Transverse colon (tissue), 4 donors: ENCODE results near the gene MEPCE. TPM values are rescaled to one million over a fixed set of nuclear protein-coding genes. Genes with fewer than 3 reads are reported as not detected.
"Not testable (repeated sequence)": the region's sequence is repeated elsewhere in the genome, so short reads cannot be mapped to it uniquely, and the experiment has no call there.

ENCODE experiments used
- DNase-seq: peaks from one replicate; pipeline ENCODE4 v3.0.0-alpha.2; 2019
- H3K27ac ChIP-seq, 4 donors: fragments of 200-600 bp; sonication (generic); 2 replicates each; pipeline ENCODE4 v1.5.1; 2016 to 2018; ENCODE audit warnings: inconsistent platforms in 4 of 4
- H3K27me3 ChIP-seq: fragments of 200-600 bp; sonication (generic); 2 replicates; pipeline ENCODE4 v1.5.1; 2017; ENCODE audit warnings: inconsistent platforms
- H3K36me3 ChIP-seq, 4 donors: fragments of 200-600 bp; sonication (generic); 2 replicates each; pipeline ENCODE4 v1.5.1; 2017 to 2019; ENCODE audit warnings: inconsistent platforms in 4 of 4
- H3K4me1 ChIP-seq, 4 donors: fragments of 200-600 bp; sonication (generic); 2 replicates each; pipeline ENCODE4 v1.5.1; 2017 to 2020; ENCODE audit warnings: inconsistent platforms in 4 of 4
- H3K4me3 ChIP-seq, 4 donors: fragments of 200-600 bp; sonication (generic); 1 replicate in 1 of 4; 2 replicates in 3 of 4; pipeline versions ENCODE4 v1.5.1 to v1.6.1; 2017 to 2019; ENCODE audit warnings: inconsistent platforms in 4 of 4
- H3K9me3 ChIP-seq, 2 donors: fragments of 200-600 bp; sonication (generic); 2 replicates each; pipeline ENCODE4 v1.5.1; 2017 to 2019; ENCODE audit warnings: inconsistent platforms in 2 of 2
- EP300 ChIP-seq: sonication (generic); formaldehyde crosslinking; IDR thresholded peaks from one replicate; pipeline ENCODE4 v1.6.1; 2017; ENCODE audit warnings: antibody characterized with exemption, low read depth
- POLR2A ChIP-seq: fragments of 450-650 bp; IDR thresholded peaks from one replicate; pipeline ENCODE4 v1.6.1; 2016; ENCODE audit warnings: antibody characterized with exemption, mild to moderate bottlenecking, moderate library complexity
- POLR2AphosphoS5 ChIP-seq, 3 donors: sonication (generic); formaldehyde crosslinking; IDR thresholded peaks; one replicate each; pipeline ENCODE4 v1.6.1; 2016; ENCODE audit warnings: antibody characterized with exemption in 3 of 3
- WGBS, 2 donors: methylation state at CpG; one replicate each; pipeline ENCODE4 v1.1.5; 2018; ENCODE audit warnings: low coverage in 1 of 2; 5-methylcytosine and 5-hydroxymethylcytosine counted together
- in situ Hi-C, 4 donors: fragments of 200-750 bp; cut with MboI; loops; one replicate each; pipeline versions ENCODE4 v1.15.0 to v1.15.1; 2017; ENCODE audit warnings: low sequenced_read_pairs in 3 of 4, low pct_ligation_motif_present in 1 of 4, low pct_unique_long_range_greater_than_20kb in 1 of 4
- intact Hi-C: fragments of 100-400 bp; cut with DNase I; formaldehyde crosslinking; loops from one replicate; pipeline ENCODE4 v1.15.1; 2023; ENCODE audit warnings: low total_unique reads
- total RNA-seq, 4 donors: library from RNA; depleted of rRNA; stranded (reverse); fragments of >200 nt; gene quantifications; one replicate each; pipeline ENCODE4 v1.1.0, GENCODE V29; 2016
- TF ChIP-seq, protein P1 (sequence below), 5 experiments: fragments of 200-600 bp in 3 of 5; fragments of 450-650 bp in 2 of 5; sonication (generic) in 3 of 5; IDR thresholded peaks; 1 replicate in 2 of 5; 2 replicates in 3 of 5; pipeline ENCODE4 v1.5.1; 2016 to 2017; ENCODE audit warnings: antibody characterized with exemption in 5 of 5, inconsistent platforms in 3 of 5, mild to moderate bottlenecking in 2 of 5, moderate library complexity in 1 of 5

Gene MEPCE
- total RNA-seq, 4 donors from 2014 or later = 25.9 to 41.9 (median 30.5) TPM

DNA sequence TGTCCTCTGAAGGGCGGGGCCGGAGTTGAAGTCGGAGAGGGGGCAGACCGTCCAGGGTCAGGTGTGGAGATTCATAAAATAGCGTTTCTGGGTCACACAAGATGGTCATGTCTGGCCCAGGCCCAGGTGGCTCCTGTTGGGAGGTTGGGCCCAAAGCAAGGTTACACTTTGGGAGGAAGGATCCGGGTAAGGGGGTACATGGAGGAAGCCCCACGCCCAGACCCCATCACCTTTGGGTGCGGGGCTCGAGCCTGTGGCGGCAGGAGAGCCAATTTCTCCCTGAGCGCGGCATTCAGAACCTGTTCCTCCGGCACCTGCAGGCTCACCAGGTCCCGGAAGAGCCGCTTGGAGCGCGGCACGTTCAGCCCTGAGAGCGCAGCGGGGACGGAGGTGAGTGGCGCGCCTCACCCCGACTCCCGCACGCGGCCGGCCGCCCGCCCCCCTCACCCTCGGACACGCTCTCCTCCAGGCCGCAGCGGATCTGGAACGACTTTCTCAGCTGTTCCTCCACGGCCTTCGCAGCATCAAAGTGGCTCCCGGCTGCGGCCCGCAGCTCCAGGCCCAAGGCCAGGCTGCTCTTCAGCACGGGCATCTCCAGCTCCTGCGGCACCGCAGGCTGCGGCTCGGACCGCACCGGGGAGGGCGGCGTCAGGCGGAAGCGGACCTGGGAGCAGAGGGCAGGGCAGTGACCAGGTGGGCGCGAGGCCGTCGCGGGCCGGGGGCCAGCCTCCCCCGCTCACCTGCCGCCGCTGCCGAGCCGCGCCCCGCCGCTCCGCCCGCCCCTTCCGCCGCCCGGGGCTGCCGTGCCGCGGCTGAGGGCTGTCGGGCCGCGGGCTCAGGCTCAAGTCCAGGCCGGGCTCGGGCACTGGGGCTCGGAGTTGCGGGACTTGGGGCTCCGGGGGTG is 6.0 kb downstream of the MEPCE start:
- in situ Hi-C loops (no loop called here), intact Hi-C loops (no loop called here)
- Histone ChIP-seq H3K27me3 (no peaks in the 10 kb centered on the region), H3K4me3 (peak overlapping the region; percentile 62 to 94 (median 86)), H3K4me1 (peaks cover 23 to 42% (median 26%) of the 10 kb centered on the region in 4 donors), H3K27ac (peak overlapping the region; percentile 96 to 98 (median 97)), H3K36me3 (peaks cover 0 to 12% (median 0%) of the 10 kb centered on the region in 4 donors), H3K9me3 (no peaks in the 10 kb centered on the region)
- WGBS, 2 donors = 2 to 24% methylated on average over 5 to 26 of the region's 81 CpGs
- TF ChIP-seq, protein P1, sequence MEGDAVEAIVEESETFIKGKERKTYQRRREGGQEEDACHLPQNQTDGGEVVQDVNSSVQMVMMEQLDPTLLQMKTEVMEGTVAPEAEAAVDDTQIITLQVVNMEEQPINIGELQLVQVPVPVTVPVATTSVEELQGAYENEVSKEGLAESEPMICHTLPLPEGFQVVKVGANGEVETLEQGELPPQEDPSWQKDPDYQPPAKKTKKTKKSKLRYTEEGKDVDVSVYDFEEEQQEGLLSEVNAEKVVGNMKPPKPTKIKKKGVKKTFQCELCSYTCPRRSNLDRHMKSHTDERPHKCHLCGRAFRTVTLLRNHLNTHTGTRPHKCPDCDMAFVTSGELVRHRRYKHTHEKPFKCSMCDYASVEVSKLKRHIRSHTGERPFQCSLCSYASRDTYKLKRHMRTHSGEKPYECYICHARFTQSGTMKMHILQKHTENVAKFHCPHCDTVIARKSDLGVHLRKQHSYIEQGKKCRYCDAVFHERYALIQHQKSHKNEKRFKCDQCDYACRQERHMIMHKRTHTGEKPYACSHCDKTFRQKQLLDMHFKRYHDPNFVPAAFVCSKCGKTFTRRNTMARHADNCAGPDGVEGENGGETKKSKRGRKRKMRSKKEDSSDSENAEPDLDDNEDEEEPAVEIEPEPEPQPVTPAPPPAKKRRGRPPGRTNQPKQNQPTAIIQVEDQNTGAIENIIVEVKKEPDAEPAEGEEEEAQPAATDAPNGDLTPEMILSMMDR (IDR thresholded peaks at IDR 0.05) = peak in 1 of 5 experiments; percentile 15
- peak in 2 of 3 donors; percentile 55 to 68 for TF ChIP-seq POLR2AphosphoS5 (IDR thresholded peaks at IDR 0.05)
- no peak for TF ChIP-seq EP300
- TF ChIP-seq POLR2A = no peak
- DNase-seq = peak; percentile 64

DNA sequence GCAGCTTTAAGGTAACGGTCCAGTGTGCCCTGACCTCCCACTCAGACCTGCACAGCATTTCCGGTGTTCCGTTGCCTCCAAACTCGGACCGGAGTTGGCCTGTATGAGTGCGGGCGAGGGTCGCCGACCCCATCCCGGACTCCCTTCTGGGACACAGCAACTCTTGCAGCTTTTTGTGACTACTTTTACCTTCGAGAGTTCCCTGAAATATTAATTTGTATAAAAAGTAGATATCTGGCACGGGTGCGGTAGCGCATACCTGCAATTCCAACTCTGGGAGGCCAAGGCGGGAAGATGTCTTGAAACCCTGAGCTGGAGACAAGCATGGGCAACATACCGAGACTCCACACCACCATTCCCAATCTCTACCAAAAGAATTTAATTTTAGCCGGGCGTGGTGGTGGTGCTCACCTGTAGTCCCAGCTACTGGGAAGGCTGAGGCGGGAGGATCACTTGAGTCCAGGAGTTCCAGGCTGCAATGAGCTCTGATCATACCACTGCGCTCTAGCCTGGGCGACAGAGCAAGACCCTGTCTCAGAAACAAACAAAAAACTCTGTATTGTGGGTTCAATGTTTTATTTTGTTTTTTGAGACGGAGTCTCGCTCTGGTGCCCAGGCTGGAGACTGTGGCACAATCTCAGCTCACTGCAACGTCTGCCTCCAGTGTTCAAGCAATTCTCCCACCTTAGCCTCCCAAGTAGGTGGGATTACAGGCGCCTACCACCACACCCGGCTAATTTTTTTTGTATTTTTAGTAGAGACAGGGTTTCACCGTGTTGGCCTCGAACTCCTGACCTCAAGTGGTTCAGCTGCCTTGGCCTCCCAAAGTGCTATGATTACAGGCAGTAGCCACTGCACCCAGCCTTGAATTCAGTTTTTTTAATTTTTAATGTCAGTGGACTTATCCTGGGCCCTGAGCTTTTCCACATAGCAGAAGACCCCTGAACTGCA is 7.8 kb downstream of the MEPCE start:
- Histone ChIP-seq H3K9me3 (no peaks in the 10 kb centered on the region), H3K27me3 (no peaks in the 10 kb centered on the region), H3K36me3 (peaks cover 0 to 12% (median 0%) of the 10 kb centered on the region in 4 donors), H3K27ac (peak overlapping the region; percentile 96 to 98 (median 97)), H3K4me1 (peaks cover 12 to 24% (median 12%) of the 10 kb centered on the region in 4 donors), H3K4me3 (peak overlapping the region in 1 of 4 donors; percentile 62)
- in situ Hi-C loops (no loop called here), intact Hi-C loops (no loop called here)
- 60 to 92% methylated on average over 3 to 28 of the region's 28 CpGs for WGBS, 2 donors
- DNase-seq = no peak
- TF ChIP-seq POLR2AphosphoS5 (IDR thresholded peaks at IDR 0.05) (no peak), POLR2A (no peak), EP300 (no peak)
- TF ChIP-seq, protein P1 (IDR thresholded peaks at IDR 0.05) = no peak

DNA sequence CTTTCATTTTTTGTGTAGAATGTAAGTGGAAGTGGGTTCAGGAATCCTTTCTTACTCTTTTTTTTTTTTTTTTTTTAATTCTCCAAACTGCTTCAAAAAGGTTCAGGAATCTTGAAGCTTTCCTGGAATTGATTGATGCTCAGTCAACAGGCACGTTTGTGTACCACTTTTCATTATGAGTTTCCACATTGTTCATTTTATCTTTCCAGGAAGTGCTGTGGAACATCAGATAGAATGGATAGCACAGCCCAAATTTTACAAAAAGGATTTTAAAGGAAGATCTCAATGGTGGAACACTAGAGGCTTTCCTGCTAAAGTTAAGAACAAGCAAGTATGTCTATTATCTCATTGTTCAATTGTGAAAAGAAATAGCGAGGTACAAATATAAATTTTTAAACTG is 8.5 kb downstream of the MEPCE start:
- TF ChIP-seq EP300 (no peak), POLR2A (no peak), POLR2AphosphoS5 (IDR thresholded peaks at IDR 0.05) (no peak)
- TF ChIP-seq, protein P1 (IDR thresholded peaks at IDR 0.05) = no peak
- in situ Hi-C loops (no loop called here), intact Hi-C loops (no loop called here)
- Histone ChIP-seq H3K4me1 (peaks cover 11 to 22% (median 12%) of the 10 kb centered on the region in 4 donors), H3K27ac (no peak overlapping the region), H3K9me3 (no peaks in the 10 kb centered on the region), H3K36me3 (peaks cover 0 to 10% (median 0%) of the 10 kb centered on the region in 4 donors), H3K4me3 (no peak overlapping the region), H3K27me3 (no peaks in the 10 kb centered on the region)
- 48% methylated on average over 2 of the region's 2 CpGs for WGBS, 2 donors
- DNase-seq = no peak

DNA sequence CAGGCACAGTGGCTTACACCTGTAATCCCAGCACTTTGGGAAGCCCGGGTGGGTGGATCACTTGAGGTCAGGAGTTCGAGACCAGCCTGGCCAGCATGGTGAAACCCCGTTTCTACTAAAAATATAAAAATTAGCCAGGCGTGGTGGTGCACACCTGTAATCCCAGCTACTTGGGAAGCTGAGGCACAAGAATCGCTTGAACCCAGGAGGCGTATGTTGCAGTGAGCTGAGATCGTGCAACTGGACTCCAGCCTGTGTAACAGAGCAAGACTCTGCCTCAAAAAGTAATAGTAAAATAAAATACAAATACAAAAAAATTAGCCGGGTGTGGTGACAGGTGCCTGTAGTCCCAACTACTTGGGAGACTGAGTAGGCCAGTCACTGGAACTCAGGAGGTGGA is 9.1 kb downstream of the MEPCE start:
- H3K4me3 ChIP-seq, in situ Hi-C loops, H3K9me3 ChIP-seq, DNase-seq, H3K27me3 ChIP-seq, H3K27ac ChIP-seq, intact Hi-C loops, H3K36me3 ChIP-seq: not testable (repeated sequence)
- 93 to 100% methylated on average over 1 to 8 of the region's 8 CpGs for WGBS, 2 donors
- H3K4me1 ChIP-seq = peaks cover 11 to 22% (median 12%) of the 10 kb centered on the region in 4 donors

DNA sequence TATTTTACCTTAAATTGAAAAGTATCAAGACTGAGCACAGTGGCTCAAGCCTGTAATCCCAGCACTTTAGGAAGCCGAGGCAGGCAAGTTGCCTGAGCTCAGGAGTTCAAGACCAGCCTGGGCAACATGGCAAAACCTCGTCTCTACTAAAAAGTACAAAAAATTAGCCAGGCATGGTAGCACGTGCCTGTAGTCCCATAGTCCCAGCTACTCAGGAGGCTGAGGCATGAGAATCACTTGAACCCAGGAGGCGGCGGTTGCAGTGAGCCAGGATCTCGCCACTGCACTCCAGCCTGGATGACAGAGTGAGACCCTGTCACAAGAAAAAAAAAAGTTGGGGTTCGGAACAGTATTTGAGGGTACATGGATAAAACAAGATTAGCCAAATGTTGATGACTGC is 9.6 kb downstream of the MEPCE start:
- 86 to 100% methylated on average over 1 to 7 of the region's 7 CpGs for WGBS, 2 donors
- intact Hi-C loops, H3K36me3 ChIP-seq, H3K9me3 ChIP-seq, H3K27me3 ChIP-seq, H3K4me3 ChIP-seq, H3K27ac ChIP-seq, in situ Hi-C loops, DNase-seq: not testable (repeated sequence)
- peaks cover 11 to 19% (median 12%) of the 10 kb centered on the region in 4 donors for H3K4me1 ChIP-seq
